Measurements from ENCODE around the gene DHRSX. TPM values are rescaled to one million over a fixed set of nuclear protein-coding genes. Genes with fewer than 3 reads are reported as not detected.
"Not testable (repeated sequence)": the region's sequence is repeated elsewhere in the genome, so short reads cannot be mapped to it uniquely, and the experiment has no call there.

DHRSX gene
- total RNA-seq, 2 donors from 2014 or later, result 24.0 to 35.7 TPM

DNA sequence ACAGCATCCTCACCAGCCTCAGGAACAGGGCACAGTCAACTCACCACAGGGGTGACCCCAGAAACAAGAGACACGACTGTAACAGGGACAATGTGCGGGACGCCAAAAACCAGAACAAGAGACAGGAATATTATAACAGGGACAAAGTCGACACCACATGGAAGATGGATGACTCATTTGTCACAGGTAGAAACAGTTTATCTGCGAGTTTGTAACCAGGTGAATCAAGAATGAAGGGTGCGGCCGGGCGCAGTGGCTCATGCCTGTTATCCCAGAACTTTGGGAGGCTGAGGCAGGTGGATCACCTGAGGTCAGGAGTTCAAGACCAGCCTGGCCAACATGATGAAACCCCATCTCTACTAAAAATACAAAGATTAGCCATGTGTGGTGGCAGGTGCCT lies 44.7 kb downstream of the DHRSX start:
- H3K27me3 Mint-ChIP-seq; ATAC-seq; H3K9me3 Mint-ChIP-seq; H3K36me3 Mint-ChIP-seq; H3K4me3 Mint-ChIP-seq; DNase-seq (ENCODE audit: low spot score); H3K27ac Mint-ChIP-seq: not testable (repeated sequence)
- H3K4me1 Mint-ChIP-seq (ENCODE audit: low read depth in 2 of 2), result peaks cover 16 to 17% of the 10 kb centered on the region in 2 donors

DNA sequence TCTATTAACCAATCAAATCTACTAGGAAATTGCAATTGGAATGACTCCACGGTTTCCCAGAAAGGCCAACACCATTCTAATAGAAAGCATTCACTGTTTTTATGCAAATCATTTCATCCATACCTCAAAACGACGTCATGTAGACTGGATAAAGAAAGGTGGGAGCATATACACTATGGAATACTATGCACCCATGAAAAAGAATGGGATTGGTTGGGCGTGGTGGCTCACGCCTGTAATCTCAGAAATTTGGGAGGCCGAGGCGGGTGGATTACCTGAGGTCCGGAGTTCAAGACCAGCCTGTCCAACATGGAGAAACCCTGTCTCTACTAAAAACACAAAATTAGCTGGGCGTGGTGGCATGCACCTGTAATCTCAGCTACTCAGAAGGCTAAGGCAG lies 46.2 kb downstream of the DHRSX start:
- not testable (repeated sequence) for H3K9me3 Mint-ChIP-seq; H3K27me3 Mint-ChIP-seq; H3K4me3 Mint-ChIP-seq; ATAC-seq; DNase-seq (ENCODE audit: low spot score); H3K36me3 Mint-ChIP-seq; H3K27ac Mint-ChIP-seq
- H3K4me1 Mint-ChIP-seq (ENCODE audit: low read depth in 2 of 2), result peaks cover 19 to 20% of the 10 kb centered on the region in 2 donors

DNA sequence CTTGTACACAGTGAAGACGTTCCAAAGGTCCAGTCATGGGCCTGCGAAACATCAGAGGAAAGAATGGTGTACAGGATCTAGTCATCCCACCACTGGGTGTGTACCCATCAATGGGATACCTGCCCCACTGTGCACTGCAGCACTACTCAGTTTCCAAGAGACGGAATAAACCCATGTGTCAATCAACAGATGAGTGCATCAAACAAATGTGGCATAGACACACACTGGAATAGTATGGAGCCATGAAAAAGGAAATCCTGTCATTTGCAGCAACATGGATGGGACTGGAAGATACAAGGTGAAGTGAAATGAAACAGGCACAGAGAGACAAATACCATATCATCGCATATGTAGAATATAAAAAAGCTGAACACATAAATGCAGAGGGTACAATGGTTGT lies 48.0 kb downstream of the DHRSX start:
- Mint-ChIP-seq H3K4me1 (ENCODE audit: low read depth in 2 of 2) (peaks cover 17 to 19% of the 10 kb centered on the region in 2 donors), H3K9me3 (no peaks in the 10 kb centered on the region), H3K27ac (no peak overlapping the region), H3K27me3 (no peaks in the 10 kb centered on the region), H3K4me3 (no peak overlapping the region), H3K36me3 (no peaks in the 10 kb centered on the region)
- DNase-seq (ENCODE audit: low spot score) (no peak), ATAC-seq (peak in 1 of 2 donors; percentile 24)

DNA sequence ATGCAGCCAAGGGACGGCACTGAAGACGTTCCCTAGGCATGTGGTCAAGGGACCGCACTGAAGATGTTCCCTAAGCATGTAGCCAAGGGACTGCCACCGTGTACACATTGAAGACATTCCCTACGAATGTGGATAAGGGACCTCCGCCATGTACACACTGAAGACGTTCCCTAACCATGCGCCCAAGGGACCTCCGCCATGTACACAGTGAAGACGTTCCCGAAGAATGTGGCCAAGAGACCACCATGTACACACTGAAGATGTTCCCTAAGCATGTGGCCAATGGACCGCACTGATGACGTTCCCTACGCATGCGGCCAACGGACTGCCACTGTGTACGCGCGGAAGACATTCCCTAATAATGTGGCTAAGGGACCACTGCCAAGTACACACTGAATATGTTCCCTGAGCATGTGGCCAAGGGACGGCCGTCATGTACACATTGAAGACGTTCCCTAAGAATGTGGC lies 48.4 kb downstream of the DHRSX start:
- Mint-ChIP-seq H3K27ac (no peak overlapping the region), H3K27me3 (no peaks in the 10 kb centered on the region), H3K36me3 (no peaks in the 10 kb centered on the region), H3K4me3 (no peak overlapping the region), H3K9me3 (peaks cover 3% of the 10 kb centered on the region), H3K4me1 (ENCODE audit: low read depth in 2 of 2) (peaks cover 17 to 19% of the 10 kb centered on the region in 2 donors)
- ATAC-seq (no peak), DNase-seq (ENCODE audit: low spot score) (no peak)

DNA sequence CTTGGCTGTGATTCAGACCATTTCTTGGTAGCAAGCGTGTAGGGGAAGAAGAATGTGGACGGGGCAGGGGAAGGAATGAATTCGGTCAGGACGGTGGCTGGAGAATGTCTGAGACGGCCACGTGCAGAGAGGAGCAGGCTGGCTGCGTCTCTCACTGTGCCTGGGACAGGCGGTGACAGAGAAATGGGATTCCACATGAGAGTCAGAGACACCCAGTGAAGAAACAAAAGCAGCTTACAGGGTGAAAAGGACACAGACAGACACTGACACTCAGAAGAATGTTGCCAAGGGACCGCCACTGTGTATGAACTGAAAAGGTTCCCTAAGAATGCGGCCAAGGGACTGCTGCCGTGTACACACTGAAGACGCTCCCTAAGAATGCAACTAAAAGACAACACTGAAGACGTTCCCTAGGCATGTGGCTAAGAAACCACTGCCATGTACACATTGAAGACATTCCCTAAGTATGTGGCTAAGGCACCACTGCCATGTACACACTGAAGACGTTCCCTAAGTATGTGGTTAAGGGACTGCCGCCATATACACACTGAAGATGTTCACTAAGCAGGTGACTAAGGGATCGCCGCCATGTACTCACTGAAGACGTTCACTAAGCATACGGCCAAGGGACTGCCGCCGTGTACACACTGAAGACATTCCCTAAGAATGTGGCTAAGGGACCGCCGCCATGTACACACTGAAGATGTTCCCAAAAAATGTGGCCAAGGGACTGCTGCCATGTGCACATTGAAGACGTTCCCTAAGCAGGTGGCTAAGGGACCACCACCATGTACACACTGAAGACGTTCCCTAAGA lies 49.1 kb downstream of the DHRSX start:
- Mint-ChIP-seq H3K4me3 (no peak overlapping the region), H3K27me3 (no peaks in the 10 kb centered on the region)
- DNase-seq (ENCODE audit: low spot score), result no peak

DNA sequence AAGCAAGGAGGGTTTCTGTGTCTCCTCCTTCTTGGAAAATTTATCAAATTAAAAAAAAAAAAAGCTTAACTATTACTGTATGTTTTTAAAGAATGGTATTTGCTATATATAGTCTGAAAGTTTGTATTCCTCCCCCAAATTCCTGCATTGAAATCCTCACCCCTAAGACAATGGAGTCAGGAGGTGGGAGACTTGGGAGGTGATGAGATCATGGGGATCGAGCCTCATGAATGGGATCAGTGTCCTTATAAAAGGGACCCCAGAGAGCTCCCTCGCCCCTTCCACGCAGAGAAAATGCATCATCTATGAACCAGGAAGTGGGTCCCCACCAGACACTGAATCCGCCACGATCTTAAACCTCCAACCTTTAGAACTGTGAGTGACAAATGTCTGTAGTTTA lies 50.1 kb downstream of the DHRSX start:
- Mint-ChIP-seq H3K4me1 (ENCODE audit: low read depth in 2 of 2) (peaks cover 17 to 19% of the 10 kb centered on the region in 2 donors), H3K27me3 (no peaks in the 10 kb centered on the region), H3K9me3 (peaks cover 3% of the 10 kb centered on the region), H3K27ac (no peak overlapping the region), H3K36me3 (no peaks in the 10 kb centered on the region), H3K4me3 (no peak overlapping the region)
- ATAC-seq, result no peak
- DNase-seq (ENCODE audit: low spot score), result no peak

More for the DNA sequence above, 49.1 kb downstream of the DHRSX start:
- Mint-ChIP-seq H3K4me1 (ENCODE audit: low read depth in 2 of 2) (peaks cover 17 to 19% of the 10 kb centered on the region in 2 donors), H3K27ac (no peak overlapping the region), H3K36me3 (no peaks in the 10 kb centered on the region), H3K9me3 (peaks cover 3% of the 10 kb centered on the region)
- no peak for ATAC-seq

DNA sequence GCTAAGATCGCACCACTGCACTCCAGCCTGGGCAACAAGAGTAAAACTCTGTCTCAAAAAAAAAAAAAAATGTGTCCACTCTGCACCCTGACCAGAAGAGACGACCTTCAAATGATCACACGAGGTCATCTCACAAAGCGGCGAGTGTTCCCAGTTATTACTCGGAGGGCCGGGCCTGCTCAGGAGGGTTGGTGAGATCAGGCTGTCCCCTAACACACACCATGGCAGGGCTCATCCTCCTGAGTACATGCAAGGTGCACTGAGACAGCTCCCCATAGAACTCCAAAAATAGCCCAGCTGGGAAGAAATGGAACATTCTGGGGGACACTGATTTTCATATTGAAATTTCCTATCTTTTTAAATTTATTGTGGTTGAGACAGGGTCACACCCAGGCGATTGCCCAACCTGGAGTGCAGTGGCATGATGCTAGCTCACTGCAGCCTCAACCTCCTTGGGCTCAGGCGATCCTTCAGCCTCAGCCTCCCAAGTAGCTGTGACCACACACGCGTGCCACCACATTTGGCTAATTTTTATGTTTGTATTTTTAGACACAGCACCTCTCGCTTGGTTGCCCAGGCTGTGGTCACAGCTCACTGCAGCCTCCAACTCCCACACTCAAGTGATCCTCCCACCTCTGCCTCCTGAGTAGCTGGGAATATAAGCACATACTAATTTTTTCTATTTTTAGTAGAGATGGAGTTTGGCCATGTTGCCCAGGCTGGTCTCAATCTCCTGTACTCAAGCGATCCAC lies 51.5 kb downstream of the DHRSX start:
- H3K27me3 Mint-ChIP-seq, result no peaks in the 10 kb centered on the region
- H3K36me3 Mint-ChIP-seq, result no peaks in the 10 kb centered on the region
- H3K4me3 Mint-ChIP-seq, result no peak overlapping the region
- H3K27ac Mint-ChIP-seq, result no peak overlapping the region
- ATAC-seq, result no peak
- peaks cover 17 to 19% of the 10 kb centered on the region in 2 donors for H3K4me1 Mint-ChIP-seq (ENCODE audit: low read depth in 2 of 2)
- peaks cover 3% of the 10 kb centered on the region for H3K9me3 Mint-ChIP-seq
- no peak for DNase-seq (ENCODE audit: low spot score)

DNA sequence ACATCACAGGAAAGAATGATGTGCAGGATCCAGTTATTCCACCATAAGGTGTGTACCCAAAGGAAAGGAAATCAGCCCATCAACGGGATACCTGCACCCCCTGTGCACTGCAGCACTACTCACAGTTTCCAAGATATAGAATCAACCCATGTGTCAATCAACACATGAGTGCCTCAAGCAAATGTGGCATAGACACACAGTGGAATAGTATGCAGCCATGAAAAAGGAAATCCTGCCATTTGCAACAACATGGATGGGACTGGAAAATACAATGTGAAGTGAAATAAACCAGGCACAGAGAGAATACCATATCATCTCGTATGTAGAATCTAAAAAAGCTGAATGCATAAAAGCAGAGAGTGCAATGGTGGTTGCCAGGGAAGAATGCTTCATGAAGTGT lies 53.3 kb downstream of the DHRSX start:
- DNase-seq (ENCODE audit: low spot score) (no peak), ATAC-seq (no peak)
- H3K4me3 Mint-ChIP-seq, result no peak overlapping the region
- no peaks in the 10 kb centered on the region for H3K36me3 Mint-ChIP-seq
- peaks cover 10 to 15% of the 10 kb centered on the region in 2 donors for H3K4me1 Mint-ChIP-seq (ENCODE audit: low read depth in 2 of 2)
- H3K27ac Mint-ChIP-seq, result no peak overlapping the region
- peaks cover 3% of the 10 kb centered on the region for H3K9me3 Mint-ChIP-seq
- no peaks in the 10 kb centered on the region for H3K27me3 Mint-ChIP-seq

DNA sequence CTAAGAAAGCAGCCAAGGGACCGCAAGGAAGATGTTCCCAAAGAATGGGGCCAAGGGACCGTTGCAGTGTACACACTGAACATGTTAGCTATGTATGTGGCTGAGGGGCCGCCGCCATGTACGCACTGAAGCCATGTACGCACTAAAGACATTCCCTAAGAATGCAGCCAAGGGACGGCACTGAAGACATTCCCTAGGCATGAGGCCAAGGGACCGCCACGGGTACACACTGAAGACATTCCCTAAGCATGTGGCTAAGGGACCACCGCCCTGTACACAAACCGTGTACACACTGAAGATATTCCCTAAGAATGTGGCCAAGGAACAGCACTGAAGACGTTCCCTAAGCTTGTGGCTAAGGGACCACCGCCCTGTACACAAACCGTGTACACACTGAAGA lies 54.0 kb downstream of the DHRSX start:
- ATAC-seq, result no peak
- peaks cover 3% of the 10 kb centered on the region for H3K9me3 Mint-ChIP-seq
- no peaks in the 10 kb centered on the region for H3K36me3 Mint-ChIP-seq
- H3K4me3 Mint-ChIP-seq, result no peak overlapping the region
- peaks cover 9 to 10% of the 10 kb centered on the region in 2 donors for H3K4me1 Mint-ChIP-seq (ENCODE audit: low read depth in 2 of 2)
- DNase-seq (ENCODE audit: low spot score), result no peak
- H3K27ac Mint-ChIP-seq, result no peak overlapping the region
- H3K27me3 Mint-ChIP-seq, result no peaks in the 10 kb centered on the region

DNA sequence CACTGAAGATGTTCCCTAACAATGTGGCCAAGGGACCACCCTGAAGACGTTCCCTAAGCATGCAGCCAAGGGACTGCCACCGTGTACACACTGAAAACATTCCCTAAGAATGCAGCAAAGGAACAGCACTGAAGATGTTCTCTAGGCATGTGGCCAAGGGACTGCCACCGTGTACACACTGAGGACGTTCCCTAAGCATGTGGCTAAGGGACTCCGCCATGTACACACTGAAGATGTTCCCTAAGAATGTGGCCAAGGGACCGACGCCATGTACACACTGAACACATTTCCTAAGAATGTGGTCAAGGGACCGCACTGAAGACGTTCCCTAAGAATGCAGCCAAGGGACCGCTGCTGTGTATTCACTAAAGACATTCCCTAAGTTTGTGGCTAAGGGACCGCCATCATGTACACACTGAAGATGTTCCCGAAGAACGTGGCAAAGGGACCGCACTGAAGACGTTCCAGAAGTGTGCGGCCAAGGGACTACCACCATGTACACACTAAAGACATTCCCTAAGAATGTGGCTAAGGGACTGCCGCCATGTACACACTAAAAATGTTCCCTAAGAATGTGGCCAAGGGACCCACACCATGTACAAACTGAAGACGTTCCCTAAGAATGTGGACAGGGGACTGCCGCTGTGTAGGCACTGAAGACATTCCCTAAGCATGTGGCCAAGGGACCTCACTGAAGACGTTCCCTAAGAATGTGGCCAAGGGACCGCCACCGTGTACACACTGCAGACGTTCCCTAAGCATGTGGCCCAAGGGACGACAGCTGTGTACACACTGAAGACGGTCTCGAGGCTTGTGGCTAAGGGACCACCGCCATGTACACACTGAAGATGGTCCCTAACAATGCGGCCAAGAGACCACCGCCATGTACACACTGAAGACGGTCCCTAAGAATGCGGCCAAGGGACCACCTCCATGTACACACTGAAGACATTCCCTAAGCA lies 54.8 kb downstream of the DHRSX start:
- peaks cover 3% of the 10 kb centered on the region for H3K9me3 Mint-ChIP-seq
- H3K27me3 Mint-ChIP-seq, result no peaks in the 10 kb centered on the region
- peaks cover 1 to 6% of the 10 kb centered on the region in 2 donors for H3K4me1 Mint-ChIP-seq (ENCODE audit: low read depth in 2 of 2)
- H3K27ac Mint-ChIP-seq, result no peak overlapping the region
- no peak overlapping the region for H3K4me3 Mint-ChIP-seq
- DNase-seq (ENCODE audit: low spot score) (no peak), ATAC-seq (no peak)
- peaks cover 2% of the 10 kb centered on the region for H3K36me3 Mint-ChIP-seq

DNA sequence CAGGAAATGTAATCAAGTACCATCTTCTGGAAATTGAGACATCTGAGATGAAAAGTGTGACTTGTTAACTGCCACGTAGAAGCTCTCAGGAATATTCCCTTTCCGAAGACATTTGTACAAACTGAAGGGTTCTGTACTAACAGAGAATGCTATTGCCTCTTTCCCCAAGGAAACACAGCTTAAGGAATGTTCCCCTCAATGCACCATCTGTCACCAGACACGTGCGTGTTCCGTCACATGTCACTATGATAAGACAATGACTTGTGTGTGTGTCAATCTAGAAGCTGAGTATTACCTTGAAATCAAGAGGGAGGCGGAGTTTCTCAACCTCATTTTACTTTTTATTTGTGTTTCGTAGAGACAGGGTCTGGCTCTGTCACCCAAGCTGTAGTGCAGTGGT lies 58.1 kb downstream of the DHRSX start:
- Mint-ChIP-seq H3K4me3 (no peak overlapping the region), H3K27me3 (no peaks in the 10 kb centered on the region), H3K4me1 (ENCODE audit: low read depth in 2 of 2) (peaks cover 0 to 7% of the 10 kb centered on the region in 2 donors), H3K9me3 (peaks cover 3% of the 10 kb centered on the region), H3K36me3 (peaks cover 8% of the 10 kb centered on the region), H3K27ac (no peak overlapping the region)
- ATAC-seq (no peak), DNase-seq (ENCODE audit: low spot score) (no peak)

DNA sequence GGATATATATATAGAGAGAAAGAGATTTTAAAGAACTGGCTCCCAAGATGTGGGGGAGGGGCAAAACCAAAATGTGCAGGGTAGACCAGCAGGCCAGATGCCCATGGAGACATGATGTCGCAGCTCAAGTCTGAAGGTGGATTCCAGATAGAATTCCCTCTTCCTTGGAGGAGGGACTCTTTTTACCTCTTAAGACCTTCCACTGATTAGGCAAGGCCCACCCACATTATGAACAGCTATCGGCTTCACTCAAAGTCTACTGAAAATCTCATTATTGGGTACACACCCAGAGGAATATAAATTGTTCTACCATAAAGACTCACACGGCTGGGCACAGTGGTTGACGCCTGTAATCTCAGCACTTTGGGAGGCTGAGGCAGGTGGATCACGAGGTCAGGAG lies 59.3 kb downstream of the DHRSX start:
- no peak overlapping the region for H3K4me3 Mint-ChIP-seq
- DNase-seq (ENCODE audit: low spot score), result no peak
- H3K4me1 Mint-ChIP-seq (ENCODE audit: low read depth in 2 of 2), result peaks cover 0 to 10% of the 10 kb centered on the region in 2 donors
- H3K9me3 Mint-ChIP-seq, result no peaks in the 10 kb centered on the region
- no peak for ATAC-seq
- peaks cover 8% of the 10 kb centered on the region for H3K36me3 Mint-ChIP-seq
- H3K27ac Mint-ChIP-seq, result peak overlapping the region in 1 of 2 donors; percentile 72
- H3K27me3 Mint-ChIP-seq, result no peaks in the 10 kb centered on the region

DNA sequence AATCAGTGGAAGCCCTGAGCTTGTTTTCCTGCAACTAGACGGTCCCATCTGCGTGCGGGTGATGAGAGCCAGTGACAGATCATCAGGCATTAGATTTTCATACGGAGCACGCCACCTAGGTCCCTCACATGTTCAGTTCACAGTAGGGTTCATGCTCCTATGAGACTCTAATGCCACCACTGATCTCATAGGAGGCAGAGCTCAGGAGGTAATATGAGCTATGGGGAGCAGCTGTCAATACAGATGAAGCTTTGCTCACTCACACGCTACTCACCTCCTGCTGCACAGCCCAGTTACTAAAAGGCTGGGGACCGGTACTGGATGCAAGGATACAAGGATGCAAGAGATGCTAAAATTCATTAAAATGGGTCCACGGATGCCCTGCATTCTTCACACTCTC lies 61.2 kb downstream of the DHRSX start:
- DNase-seq (ENCODE audit: low spot score), result no peak
- H3K27ac Mint-ChIP-seq, result no peak overlapping the region

More for the DNA sequence above, 61.2 kb downstream of the DHRSX start:
- Mint-ChIP-seq H3K36me3 (peaks cover 8% of the 10 kb centered on the region), H3K4me1 (ENCODE audit: low read depth in 2 of 2) (peaks cover 5 to 14% of the 10 kb centered on the region in 2 donors), H3K9me3 (no peaks in the 10 kb centered on the region), H3K4me3 (no peak overlapping the region), H3K27me3 (no peaks in the 10 kb centered on the region)
- no peak for ATAC-seq
